Medulla oblongata (tissue), 1 donor: ENCODE results near the gene KLHL6.
"Not testable (repeated sequence)": the region's sequence is repeated elsewhere in the genome, so short reads cannot be mapped to it uniquely, and the experiment has no call there.

Experiments
- DNase-seq: peaks from one replicate; pipeline ENCODE4 v3.0.0-alpha.2; 2015; ENCODE audit errors: extremely low spot score

KLHL6 gene, protein sequence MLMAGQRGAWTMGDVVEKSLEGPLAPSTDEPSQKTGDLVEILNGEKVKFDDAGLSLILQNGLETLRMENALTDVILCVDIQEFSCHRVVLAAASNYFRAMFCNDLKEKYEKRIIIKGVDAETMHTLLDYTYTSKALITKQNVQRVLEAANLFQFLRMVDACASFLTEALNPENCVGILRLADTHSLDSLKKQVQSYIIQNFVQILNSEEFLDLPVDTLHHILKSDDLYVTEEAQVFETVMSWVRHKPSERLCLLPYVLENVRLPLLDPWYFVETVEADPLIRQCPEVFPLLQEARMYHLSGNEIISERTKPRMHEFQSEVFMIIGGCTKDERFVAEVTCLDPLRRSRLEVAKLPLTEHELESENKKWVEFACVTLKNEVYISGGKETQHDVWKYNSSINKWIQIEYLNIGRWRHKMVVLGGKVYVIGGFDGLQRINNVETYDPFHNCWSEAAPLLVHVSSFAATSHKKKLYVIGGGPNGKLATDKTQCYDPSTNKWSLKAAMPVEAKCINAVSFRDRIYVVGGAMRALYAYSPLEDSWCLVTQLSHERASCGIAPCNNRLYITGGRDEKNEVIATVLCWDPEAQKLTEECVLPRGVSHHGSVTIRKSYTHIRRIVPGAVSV

DNA sequence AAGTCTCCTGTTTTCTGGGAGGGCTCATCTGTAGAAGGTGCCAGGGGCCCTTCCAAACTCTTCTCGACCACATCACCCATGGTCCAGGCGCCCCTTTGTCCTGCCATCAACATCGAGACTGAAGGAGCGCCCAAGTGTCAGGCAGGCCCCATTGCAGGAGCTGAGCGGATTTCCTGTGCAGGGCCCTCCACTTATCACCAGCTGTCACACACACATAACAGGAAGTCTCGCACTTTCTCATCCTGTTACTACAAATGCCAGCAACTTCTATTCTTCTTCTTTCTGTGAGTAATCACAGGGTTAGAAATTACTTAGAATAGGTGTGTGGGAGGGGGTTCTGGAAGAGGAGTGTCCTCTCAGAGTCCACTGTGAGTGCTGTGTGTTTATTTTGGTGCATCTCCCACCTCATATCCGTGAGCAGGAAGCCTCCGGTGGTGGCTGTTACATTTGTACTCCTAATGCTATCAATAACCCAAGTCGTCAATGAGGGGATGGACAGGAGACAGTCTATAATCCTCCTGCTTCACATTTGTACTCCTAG is at the start of gene KLHL6:
TSS of gene KLHL6 (minus strand) at position 166 of the 541 bp plus-strand sequence. CDS start at position 113, 53 bp downstream.
- peak; percentile 74 for DNase-seq

DNA sequence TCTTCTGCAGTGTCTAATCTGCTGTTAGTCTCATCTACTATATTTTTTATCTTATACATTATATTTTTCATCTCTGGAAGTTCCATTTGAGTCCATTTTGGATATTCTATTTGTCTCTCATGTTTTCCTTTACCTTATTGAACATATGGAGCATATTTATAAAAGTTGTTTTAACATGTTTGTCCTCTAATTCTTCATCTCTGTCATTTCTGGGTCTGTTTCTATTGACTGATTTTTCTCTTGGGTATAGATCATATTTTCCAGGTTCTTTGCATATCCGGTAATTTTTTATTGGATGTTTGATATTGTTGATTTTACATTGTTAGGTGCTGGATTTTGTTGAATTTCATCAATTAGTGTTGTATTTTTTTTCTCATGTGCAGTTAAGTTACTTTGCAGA is 42.5 kb upstream of the KLHL6 start:
- DNase-seq = no peak

DNA sequence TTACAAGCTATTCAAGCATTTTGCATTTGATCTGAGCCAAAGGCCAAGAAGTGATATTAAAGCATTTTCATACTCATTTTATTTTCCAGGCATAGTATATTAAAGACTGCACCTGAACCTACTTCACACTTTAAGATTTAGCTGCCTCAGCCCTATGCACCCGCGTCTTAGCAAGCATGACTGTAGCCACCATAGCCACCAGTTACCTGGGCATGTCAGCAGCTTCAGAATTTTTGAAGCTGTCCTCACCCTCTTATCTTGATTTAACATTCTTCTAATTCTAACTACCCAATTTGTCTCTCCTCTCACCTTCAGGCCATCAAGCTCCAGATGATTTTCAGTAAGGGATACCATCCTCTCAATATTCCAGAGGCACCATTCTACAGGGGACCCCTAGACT is 39.1 kb upstream of the KLHL6 start:
- no peak for DNase-seq

DNA sequence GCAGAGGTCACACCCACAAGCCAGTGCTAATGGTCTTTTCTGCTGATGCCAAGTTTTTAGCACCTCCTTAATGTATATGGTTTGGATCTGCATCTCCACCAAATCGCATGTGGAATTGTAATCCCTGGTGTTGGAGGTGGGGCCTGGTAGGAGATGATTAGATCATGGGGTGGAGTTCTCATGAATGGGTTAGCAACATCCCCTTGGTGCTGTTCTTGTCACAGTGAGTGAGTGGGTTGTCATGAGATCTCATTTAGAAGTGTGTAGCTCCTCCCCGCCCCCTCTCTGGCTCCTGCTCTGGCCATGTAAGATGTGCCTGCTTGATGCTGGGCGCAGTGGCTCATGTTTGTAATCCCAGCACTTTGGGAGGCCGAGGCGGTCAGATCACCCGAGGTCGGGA is 37.3 kb upstream of the KLHL6 start:
- no peak for DNase-seq

DNA sequence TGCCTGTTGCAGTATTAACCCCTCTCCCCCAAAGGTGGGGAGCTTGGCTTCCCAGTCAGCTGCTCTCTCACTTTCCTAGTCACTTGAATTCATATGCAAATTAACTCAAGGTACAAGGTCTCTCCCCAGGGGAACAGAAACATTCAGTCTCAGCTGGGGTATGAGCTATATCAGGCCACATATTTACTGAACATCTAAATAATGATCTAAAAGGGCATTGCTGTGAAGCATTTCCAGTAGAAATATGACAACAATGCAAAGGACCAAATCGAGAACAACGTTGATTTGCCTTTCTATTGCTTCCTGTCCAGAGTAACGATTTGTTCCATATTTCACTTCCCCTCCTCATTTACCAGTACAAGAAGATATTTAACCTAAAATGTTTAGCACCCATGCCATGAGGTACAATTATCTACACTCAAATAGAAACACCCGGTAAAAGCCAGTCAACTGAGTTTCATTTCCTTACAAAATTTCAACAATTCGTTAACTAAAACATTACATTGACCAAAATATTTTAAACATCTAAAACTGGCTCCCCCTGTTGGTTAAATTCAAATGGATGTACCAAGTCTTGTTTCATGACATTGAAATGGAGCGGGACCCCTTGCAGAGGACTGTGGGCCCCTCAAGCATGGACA is 36.5 kb upstream of the KLHL6 start:
- no peak for DNase-seq

DNA sequence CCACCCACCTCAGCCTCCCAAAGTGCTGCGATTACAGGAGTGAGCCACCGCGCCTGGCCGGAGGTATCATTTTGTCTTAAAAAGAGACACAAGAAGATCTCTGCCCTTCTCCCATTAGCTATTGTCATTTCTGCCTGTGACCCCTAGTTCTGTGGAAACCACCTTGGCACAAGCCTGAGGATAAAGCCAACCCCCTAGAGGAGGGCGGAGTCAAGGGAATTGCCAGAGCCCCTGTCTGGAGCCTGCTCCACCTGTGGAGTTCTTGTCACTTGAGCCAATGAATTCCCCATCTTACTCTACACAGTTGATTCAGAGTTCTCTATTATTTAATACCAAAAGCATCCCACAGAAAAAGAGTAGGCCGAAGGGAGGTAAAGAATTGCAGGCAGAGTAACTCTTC is 34.9 kb upstream of the KLHL6 start:
- DNase-seq = no peak

DNA sequence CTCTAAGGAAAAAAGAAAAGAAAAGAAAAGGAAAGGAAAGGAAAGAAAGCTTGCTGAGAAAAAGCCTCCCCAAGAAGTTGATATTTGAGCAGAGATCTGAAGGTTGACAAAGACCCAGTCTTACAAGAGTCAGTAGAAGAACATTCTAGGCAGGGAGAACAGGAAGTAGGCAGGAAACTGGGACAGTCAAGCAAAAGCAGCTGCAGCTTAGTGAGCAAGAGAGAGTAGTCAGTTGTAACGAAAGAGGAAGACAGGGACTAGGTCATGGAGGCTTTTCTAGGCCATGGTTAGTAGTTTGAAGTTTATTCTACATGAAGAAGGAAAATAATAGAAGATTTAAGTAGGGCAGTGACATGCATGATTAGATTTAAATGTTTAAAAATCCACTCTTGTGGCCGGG is 31.8 kb upstream of the KLHL6 start:
- peak; percentile 74 for DNase-seq

DNA sequence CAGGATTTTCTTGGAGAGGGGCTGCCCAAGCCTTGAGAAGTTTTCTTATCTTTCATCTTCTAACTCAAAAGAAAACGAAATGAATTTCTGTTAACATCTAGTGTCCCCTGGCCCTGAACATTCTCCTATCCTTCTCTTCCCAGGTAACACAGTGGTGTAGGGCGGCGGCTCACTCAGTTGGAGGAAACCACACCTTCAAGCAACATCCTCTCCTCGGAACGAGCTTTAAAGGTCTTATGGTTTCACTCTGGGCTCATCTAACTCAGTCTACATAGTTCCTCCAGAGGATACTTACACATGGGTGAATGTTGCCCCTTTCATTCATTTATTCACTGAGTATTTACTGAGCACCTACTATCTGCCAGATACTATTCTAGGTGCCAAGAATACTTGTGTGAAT is 31.0 kb upstream of the KLHL6 start:
- DNase-seq = no peak

DNA sequence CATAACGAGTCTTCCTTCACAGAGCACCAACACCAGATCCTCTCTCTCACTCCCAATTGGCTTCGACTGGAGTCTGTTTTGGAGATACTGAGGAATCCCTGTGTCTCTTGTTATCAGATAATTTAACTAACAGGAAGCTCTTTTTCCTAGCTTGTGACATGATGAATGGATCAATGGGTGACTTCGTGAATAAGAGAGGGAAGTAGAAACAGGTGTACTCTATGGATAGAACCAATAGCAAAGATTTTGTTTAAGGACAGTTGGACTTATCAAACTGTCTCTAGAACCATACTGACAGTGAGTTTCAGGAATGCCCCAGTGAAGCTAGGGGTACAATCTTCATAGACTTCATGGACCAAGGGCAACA is 29.4 kb upstream of the KLHL6 start:
- DNase-seq = no peak

DNA sequence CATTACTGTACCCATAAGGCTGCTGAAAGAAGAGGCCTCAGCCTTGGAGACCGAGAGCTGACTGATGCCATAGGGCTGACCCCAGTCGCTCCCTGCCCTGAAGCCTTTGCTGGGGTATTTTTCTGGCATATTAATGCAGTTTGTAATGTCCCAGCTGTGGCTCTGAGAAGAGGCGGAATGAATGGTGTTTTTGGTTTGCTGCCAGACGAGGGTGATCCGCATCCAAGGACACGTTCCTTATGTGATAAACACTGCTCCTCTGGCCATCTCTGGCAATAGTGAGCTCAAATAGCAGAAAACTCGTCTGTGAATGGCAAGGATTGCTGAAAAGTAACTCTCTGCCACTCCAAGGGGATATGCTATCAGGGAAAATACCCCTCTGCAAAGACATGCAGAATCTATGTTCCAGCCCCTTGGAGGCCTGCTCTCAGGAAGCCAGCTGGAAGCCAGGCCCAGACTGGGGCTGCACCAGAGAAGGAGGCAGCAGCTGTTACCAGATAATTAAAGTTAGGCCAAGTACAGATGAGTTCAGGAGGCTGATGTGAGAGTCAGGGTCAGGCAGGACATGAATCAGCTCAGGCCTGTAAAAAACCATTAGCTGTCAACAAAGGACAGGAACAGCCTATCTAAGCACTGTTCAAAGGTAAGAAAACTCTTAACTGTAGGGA is 28.9 kb upstream of the KLHL6 start:
- DNase-seq = peak; percentile 47

DNA sequence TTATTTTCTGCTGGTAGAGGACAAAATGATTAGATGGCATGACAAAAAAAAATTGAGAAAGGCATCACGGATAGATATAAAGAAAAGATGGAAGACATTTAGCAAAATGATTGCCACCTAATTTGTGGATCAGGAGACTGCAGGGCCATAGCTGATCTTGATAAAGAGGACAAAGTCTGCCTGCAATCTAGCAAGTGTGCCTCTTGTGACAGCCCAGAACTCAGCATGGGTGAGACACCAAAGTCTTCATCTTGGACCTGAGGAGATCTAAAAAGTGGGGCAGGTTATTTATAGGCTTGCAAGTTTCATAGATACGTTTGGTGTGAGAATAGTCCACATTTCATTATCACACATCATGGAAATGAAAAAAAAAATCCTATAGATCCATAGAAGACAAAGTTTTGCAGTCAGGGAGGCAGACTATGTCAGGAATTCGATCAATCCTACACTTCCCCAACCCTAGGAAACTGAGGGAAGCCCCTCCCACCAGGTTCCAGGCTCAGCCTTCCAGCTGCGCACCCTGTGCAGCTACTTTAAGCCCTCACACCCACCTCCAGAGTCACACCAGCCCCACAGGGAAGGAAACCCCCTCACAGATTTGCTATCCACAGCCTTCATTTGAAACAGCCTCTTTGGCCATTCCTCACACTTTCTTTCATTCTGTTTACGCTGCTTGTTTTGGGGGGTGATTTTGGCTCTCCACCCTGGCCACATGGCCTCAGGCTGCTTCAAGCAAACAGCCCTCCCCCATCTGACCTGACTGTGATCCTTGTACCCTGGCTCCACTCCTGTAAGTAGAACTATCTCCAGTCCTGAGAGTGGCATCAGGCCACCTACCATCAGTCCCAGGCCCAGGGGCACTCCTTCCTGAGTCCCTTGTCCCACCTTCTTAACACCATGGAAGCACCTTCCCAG is 28.1 kb upstream of the KLHL6 start:
- DNase-seq = no peak

DNA sequence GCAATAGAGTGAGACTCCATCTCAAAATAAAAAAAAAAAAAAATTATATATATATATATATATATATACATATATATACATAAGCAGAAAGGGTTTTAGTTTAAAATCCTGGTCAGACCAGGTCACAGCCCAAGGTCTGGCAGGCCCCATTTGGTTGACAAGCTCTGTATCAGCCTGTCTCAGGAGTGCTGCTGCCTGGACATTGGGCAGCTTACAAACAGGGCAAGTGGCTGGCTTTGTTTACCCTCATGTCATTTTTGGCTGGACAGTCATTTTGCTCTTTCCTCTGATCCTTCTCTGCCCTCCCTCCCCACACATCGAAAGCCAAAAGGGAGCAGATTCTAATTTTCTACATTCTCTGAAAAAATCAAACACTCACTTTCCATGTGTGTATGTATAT is 26.7 kb upstream of the KLHL6 start:
- DNase-seq = no peak

DNA sequence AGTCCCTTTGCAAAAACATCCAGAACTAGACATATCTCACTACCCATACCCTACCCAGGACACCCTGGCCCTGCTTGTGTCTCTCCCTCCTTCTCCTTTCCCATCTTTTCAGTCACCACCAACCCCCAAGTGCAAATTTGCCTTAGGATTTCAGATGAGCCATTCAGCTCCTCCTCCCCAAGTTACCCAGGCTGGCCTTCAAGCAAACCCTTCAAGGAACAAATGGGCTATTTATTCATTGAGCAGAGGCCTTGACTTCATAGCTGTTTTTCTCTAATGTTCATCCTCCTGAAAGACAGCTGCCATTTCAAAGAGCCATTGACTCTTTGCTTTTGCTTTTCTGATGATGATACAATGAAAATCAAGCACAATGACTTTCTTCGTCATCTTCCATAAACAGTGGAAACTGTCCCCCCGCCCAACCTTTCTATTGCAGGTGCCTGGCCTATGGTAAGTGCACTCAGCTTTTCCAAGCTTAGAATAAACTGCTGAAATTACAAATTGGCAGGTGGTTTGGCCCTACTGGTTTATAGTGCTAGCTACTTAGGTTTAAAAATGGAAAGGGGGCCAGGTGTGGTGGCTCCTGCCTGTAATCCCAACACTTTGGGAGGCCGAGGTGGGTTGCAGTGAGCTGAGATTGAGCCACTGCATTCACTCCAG is 26.1 kb upstream of the KLHL6 start:
- peak; percentile 65 for DNase-seq

DNA sequence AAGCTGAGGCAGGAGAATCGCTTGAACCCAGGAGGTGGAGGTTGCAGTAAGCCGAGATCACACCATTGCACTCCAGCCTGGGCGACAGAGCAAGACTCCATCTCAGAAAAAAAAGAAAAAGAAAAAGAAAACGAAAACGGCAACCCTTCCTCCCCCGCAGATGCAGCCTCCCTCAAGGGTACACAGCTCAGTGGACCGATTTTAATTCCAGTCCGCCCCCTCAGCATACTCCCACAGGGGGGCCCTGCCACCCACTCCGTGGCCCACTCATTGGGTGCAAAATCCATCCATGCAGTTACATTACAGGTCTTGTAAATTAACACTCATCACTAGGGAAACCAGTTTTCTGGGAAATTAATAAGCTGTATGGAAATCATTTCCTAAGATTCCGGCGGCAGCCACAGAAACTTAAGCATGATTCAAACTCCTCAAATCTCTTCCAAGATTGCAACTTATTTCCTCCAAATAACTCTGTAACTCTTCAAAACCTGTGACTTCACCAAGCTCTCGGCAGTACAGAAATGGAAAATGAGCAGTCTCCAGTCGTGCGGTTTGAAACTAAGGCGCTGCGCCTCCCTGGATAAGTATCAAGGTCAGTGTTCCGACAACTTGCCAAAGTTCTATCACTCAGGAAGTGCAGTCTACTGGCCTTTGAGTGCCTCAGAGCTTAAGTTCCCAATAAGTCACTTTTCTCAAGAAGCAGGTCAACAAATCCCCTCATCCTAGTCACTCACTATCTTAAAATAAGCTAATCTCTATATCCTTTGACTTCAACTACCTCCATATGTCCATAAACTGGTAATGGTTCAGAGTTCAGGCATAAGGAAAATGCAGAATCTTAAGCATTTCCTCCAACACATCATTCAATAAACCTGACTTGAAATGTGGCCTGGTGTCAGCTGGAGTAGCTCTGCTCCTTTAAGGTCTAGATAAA is 24.7 kb upstream of the KLHL6 start:
- no peak for DNase-seq

DNA sequence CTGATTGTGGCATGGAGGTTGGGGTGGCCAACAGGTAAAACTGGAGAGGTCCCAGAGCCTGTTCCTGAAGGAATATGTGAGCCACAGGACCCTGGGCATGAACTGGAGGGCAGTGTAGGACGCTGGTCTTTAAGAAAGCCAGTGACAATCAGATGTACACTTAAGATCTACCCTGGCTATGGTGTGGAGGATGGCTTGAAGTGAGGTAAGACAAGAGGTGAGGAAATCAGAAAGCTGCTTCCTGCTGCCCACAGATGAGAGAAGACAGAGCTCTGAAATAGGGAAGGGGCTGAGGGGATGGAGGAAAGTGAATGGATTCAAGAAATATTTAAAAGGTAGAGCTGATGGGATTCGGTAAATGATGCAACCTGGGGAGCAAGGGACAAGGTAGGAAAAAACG is 22.7 kb upstream of the KLHL6 start:
- DNase-seq = no peak

DNA sequence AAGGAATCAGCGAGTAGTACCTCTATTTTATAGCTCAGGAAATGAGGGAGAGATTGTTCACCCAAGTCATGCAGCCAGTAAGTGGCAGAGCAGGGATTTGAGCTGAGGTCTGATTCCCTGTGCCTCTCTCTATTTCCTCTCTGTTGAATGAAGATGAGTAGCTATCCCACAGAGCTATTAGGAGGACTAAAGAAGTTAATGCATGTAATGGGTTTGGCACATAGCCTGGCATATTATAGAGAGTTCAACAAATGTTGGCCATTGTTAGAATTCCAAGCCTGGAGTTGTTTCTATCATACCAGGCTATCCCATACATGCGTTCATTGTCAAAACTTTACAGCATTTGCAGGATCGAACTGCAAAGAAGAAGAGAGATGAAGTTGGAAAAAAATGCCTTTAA is 21.8 kb upstream of the KLHL6 start:
- DNase-seq = no peak

DNA sequence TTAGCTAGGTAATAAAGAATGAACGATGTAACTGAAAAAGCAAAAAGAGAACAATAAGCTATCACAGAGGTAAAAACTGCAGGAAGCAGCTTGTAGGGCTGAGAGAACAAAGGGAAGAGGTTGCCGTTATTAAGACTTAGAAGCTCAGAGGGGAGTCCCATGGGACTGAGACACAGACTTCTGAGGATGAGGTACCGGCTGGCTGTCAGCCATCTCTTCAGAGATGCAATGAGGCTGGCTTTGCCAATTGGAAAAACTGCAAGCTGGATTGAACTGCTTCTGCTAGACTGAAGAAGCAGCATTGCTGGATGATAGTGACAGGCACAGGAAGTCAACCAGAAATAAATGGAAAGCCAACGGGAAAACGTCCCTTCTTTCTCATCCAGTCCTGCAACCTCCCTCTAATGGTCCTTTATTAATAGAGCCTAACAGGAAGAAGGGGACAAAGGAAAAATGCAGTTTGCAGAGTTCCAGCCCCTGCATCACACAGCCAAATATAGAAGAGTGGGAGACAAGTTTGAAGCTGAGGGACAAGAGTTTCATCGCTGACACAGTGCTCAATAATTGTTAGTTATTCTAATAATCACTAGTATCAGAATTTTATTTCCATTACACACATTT is 21.1 kb upstream of the KLHL6 start:
- peak; percentile 63 for DNase-seq

DNA sequence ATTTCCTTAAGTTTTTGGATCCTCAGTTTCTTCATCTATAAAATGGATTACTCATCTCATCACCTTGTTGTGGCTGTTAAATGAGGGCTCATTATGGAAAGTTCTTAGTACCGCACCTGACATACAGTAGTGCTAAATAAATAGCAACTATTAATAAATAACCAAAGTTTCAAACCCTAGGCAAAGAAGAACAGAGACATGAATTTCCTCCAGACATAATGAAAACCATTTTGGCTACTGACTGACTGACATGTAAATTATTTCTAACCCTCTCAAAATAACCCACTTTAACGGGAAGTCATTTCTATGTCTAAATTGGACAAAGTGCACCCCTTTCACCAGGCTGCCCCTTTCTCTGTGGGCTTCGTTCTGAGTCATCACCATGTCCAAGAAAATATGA is 17.4 kb upstream of the KLHL6 start:
- no peak for DNase-seq

DNA sequence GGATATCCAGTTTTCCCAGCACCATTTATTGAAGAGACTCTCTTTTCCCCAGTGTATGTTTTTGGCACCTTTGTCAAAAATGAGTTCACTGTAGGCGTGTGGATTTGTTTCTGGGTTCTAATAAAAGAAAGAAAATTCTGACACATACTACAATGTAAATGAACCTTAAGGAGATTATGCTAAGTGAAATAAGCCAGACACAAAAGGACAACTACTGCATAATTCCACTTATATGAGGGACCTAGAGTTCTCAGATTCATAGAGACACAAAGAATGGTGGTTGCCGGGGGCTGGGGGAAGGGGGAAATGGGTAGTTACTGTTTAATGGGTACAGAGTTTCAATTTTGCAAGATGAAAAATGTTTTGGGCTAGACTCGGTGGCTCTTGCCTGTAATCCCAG is 14.7 kb upstream of the KLHL6 start:
- DNase-seq = not testable (repeated sequence)
